PC-3 (cell line): ENCODE results near the gene DNM3.

Source experiments
- EZH2 ChIP-seq: fragments of 300-600 bp; sonication (generic); IDR thresholded peaks from one replicate; pipeline ENCODE4 v1.6.1; 2017; ENCODE audit warnings: antibody characterized with exemption, mild to moderate bottlenecking, low read length; ENCODE audit not compliant: unreplicated experiment
- EZH2phosphoT487 ChIP-seq: fragments of 300-600 bp; sonication (generic); IDR thresholded peaks from 2 replicates; pipeline ENCODE4 v1.6.1; 2018; ENCODE audit warnings: mild to moderate bottlenecking, antibody characterized with exemption, low read length, borderline replicate concordance
- TF ChIP-seq, protein P1 (sequence below): fragments of 300-600 bp; sonication (generic); conservative IDR thresholded peaks from 2 replicates; pipeline ENCODE4 v1.5.1; 2017; ENCODE audit warnings: antibody characterized with exemption, low read depth, mild to moderate bottlenecking, low read length

- no peak for TF ChIP-seq EZH2
- TF ChIP-seq, protein P1, sequence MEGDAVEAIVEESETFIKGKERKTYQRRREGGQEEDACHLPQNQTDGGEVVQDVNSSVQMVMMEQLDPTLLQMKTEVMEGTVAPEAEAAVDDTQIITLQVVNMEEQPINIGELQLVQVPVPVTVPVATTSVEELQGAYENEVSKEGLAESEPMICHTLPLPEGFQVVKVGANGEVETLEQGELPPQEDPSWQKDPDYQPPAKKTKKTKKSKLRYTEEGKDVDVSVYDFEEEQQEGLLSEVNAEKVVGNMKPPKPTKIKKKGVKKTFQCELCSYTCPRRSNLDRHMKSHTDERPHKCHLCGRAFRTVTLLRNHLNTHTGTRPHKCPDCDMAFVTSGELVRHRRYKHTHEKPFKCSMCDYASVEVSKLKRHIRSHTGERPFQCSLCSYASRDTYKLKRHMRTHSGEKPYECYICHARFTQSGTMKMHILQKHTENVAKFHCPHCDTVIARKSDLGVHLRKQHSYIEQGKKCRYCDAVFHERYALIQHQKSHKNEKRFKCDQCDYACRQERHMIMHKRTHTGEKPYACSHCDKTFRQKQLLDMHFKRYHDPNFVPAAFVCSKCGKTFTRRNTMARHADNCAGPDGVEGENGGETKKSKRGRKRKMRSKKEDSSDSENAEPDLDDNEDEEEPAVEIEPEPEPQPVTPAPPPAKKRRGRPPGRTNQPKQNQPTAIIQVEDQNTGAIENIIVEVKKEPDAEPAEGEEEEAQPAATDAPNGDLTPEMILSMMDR = no peak
- TF ChIP-seq EZH2phosphoT487 = no peak
Observed at GRCh38 chr1:172163498-172164215, 322.4 kb downstream of the DNM3 start.
